H1 (cell line): ENCODE data around the gene RPUSD3. TPM values are rescaled to one million over a fixed set of nuclear protein-coding genes. Genes with fewer than 3 reads are reported as not detected.

Experiments used
- ASH2L ChIP-seq: fragments of 200-600, 300-600 bp; sonication (generic); IDR thresholded peaks from one replicate; pipeline ENCODE4 v1.7.1; 2017; ENCODE audit warnings: low read length
- CBX8 ChIP-seq: fragments of 300-800, 300-1000 bp; sonication (generic); IDR thresholded peaks from 2 replicates; pipeline ENCODE4 v1.7.1; 2016; ENCODE audit warnings: low read depth, low read length, borderline replicate concordance
- CREB1 ChIP-seq: IDR thresholded peaks from 2 replicates; pipeline ENCODE4 v1.6.1; 2012; ENCODE audit warnings: inconsistent platforms
- CTBP2 ChIP-seq: IDR thresholded peaks from 2 replicates; pipeline ENCODE4 v1.7.0; 2011; ENCODE audit warnings: borderline replicate concordance, mild to moderate bottlenecking, moderate library complexity, mixed read lengths, low read length; ENCODE audit not compliant: insufficient read depth, insufficient read length
- EZH2 ChIP-seq: fragments of 200-600 bp; sonication (generic); IDR thresholded peaks from 2 replicates; pipeline ENCODE4 v1.7.1; 2012; ENCODE audit warnings: low read depth, mild to moderate bottlenecking, moderate library complexity, low read length, inconsistent platforms; ENCODE audit not compliant: severe bottlenecking
- FOSL1 ChIP-seq: IDR thresholded peaks from 2 replicates; pipeline ENCODE4 v1.6.1; 2011; ENCODE audit warnings: mild to moderate bottlenecking, low read depth, low read length, moderate library complexity; ENCODE audit not compliant: insufficient read depth
- JUND ChIP-seq: IDR thresholded peaks from 2 replicates; pipeline ENCODE4 v1.6.1; 2011; ENCODE audit warnings: mild to moderate bottlenecking, improper control_type of control experiment, low read length
- KDM1A ChIP-seq: fragments of 200-600, 300-600 bp; sonication (generic); IDR thresholded peaks from 2 replicates; pipeline ENCODE4 v1.7.1; 2016; ENCODE audit warnings: mild to moderate bottlenecking, low read length, borderline replicate concordance
- KDM4A ChIP-seq: IDR thresholded peaks from one replicate; pipeline ENCODE4 v1.7.1; 2012; ENCODE audit warnings: low read depth, mild to moderate bottlenecking, moderate library complexity, low read length, inconsistent platforms; ENCODE audit not compliant: severe bottlenecking
- KDM5A ChIP-seq: fragments of 200-600 bp; IDR thresholded peaks from 2 replicates; pipeline ENCODE4 v1.7.1; 2012; ENCODE audit warnings: mild to moderate bottlenecking, low read length, inconsistent platforms, mixed read lengths
- NRF1 ChIP-seq: IDR thresholded peaks from 2 replicates; pipeline ENCODE4 v1.6.1; 2011; ENCODE audit warnings: mild to moderate bottlenecking, low read depth, low read length, improper control_type of control experiment
- POLR2A ChIP-seq, 2 experiments: IDR thresholded peaks; 1 replicate in 1 of 2; 2 replicates in 1 of 2; pipeline ENCODE4 v1.6.1; 2011; ENCODE audit warnings: low read depth in 2 of 2, low read length in 2 of 2, mild to moderate bottlenecking in 2 of 2; ENCODE audit errors: control extremely low read depth in 1 of 2
- POLR2AphosphoS5 ChIP-seq: IDR thresholded peaks from 2 replicates; pipeline ENCODE4 v1.6.1; 2011; ENCODE audit warnings: low read depth, low read length
- SP2 ChIP-seq: IDR thresholded peaks from 2 replicates; pipeline ENCODE4 v1.6.1; 2012; ENCODE audit warnings: mild to moderate bottlenecking, low read length, inconsistent platforms
- TEAD4 ChIP-seq: IDR thresholded peaks from 2 replicates; pipeline ENCODE4 v1.6.1; 2012; ENCODE audit warnings: low read depth, low read length, inconsistent platforms, mixed read lengths
- YY1 ChIP-seq: IDR thresholded peaks from 2 replicates; pipeline ENCODE4 v1.6.1; 2011; ENCODE audit warnings: low read depth, mild to moderate bottlenecking, low read length
- polyA plus RNA-seq, 7 experiments: library from polyadenylated mRNA; depleted of rRNA in 3 of 7; stranded (reverse) in 5 of 7; unstranded in 2 of 7; fragments of >200 nt in 5 of 7; fragments of 200-250 nt in 2 of 7; gene quantifications; 1 replicate in 5 of 7; 2 replicates in 1 of 7; 4 replicates in 1 of 7; pipeline versions ENCODE4 v1.2.1 to v1.2.3, GENCODE V29; 2011 to 2013; ENCODE audit warnings: missing spikeins in 2 of 7, mixed read lengths in 2 of 7
- total RNA-seq: library from RNA; stranded (reverse); fragmentation: NEBNext Ultra II Directional; extraction: Animal tissue kit (Norgen Biotek cat#: 25700); gene quantifications from 2 replicates; pipeline ENCODE4 v1.2.1, GENCODE V29; 2021
- TF ChIP-seq, protein P1 (sequence below): IDR thresholded peaks from 2 replicates; pipeline ENCODE4 v1.6.1; 2012; ENCODE audit warnings: low read length, inconsistent platforms
- TF ChIP-seq, protein P2 (sequence below): IDR thresholded peaks from 2 replicates; pipeline ENCODE4 v1.6.1; 2012; ENCODE audit warnings: inconsistent platforms
- TF ChIP-seq, protein P3 (sequence below), 3 experiments: IDR thresholded peaks; 1 replicate in 2 of 3; 2 replicates in 1 of 3; pipeline versions ENCODE4 v1.5.1 to v1.6.1; 2011; ENCODE audit warnings: low read length in 3 of 3, mild to moderate bottlenecking in 3 of 3, inconsistent platforms in 2 of 3, low read depth in 1 of 3, moderate library complexity in 1 of 3; ENCODE audit not compliant: insufficient read depth in 1 of 3; ENCODE audit errors: control extremely low read depth in 1 of 3

RPUSD3 gene
- total and polyA plus RNA-seq, 2 of the 8 experiments (the other 6 are each of a cell fraction or from before 2014, with no cell fraction given), result 68.4 to 154 TPM

DNA sequence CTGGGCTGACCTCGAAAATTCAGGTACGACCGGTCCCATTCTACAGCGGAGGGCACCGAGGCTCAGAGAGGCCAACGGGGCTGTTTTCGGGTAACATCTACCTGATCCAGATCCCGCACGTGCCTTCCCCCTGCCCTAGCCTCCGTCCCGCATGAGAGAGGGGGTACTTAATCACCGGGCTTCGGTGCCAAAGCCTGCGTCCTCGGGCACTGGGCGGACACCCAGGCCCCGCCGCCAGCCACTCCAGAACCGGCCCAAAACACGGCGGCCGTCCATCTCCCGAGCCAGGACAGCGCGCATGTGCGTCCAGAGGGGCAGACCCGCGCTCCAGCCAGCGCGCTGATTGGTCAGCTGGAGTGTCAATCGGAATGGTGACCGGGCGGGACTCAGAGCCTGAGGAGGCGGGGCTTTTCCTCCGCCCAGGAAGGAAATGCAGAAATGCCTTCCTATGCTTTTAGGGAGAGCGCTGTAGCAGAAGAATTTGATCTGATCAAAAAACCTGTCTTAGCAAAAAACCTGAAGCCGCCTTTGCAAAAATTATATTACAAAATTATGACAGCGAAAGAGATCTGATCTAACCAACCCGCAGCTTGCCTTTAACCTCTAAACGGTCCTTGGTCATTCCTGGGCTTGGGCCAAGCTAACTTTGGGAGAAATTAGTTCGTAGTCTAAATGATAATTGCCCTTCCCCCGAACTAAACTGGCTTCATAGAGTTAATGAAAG is at the start of gene RPUSD3 (continued):
- no peak for TF ChIP-seq KDM5A
- TF ChIP-seq, protein P1, sequence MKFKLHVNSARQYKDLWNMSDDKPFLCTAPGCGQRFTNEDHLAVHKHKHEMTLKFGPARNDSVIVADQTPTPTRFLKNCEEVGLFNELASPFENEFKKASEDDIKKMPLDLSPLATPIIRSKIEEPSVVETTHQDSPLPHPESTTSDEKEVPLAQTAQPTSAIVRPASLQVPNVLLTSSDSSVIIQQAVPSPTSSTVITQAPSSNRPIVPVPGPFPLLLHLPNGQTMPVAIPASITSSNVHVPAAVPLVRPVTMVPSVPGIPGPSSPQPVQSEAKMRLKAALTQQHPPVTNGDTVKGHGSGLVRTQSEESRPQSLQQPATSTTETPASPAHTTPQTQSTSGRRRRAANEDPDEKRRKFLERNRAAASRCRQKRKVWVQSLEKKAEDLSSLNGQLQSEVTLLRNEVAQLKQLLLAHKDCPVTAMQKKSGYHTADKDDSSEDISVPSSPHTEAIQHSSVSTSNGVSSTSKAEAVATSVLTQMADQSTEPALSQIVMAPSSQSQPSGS, result no peak
- TF ChIP-seq EZH2, result no peak
- TF ChIP-seq, protein P2, sequence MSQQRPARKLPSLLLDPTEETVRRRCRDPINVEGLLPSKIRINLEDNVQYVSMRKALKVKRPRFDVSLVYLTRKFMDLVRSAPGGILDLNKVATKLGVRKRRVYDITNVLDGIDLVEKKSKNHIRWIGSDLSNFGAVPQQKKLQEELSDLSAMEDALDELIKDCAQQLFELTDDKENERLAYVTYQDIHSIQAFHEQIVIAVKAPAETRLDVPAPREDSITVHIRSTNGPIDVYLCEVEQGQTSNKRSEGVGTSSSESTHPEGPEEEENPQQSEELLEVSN, result peak; percentile 65
- peak; percentile 55 for TF ChIP-seq NRF1
- TF ChIP-seq KDM4A, result peak; percentile 82
- TF ChIP-seq CREB1, result peak; percentile 44; the same call in 1 of the 2 replicates
- TF ChIP-seq SP2, result peak; percentile 74
- TF ChIP-seq CTBP2, result no peak
- no peak for TF ChIP-seq FOSL1
- peak in 1 of 2 experiments; percentile 69; a peak in 2 of 3 replicates for TF ChIP-seq POLR2A (IDR thresholded peaks at IDR 0.05; ENCODE audit: control extremely low read depth in 1 of 2, low read depth in 2 of 2, low read length in 2 of 2)
- no peak for TF ChIP-seq JUND
- no peak for TF ChIP-seq CBX8
- TF ChIP-seq TEAD4, result no peak
- peak; percentile 87; the same call in 1 of the 2 replicates for TF ChIP-seq KDM1A
- TF ChIP-seq ASH2L, result peak; percentile 44
- 0 out of 2 replicates have a peak, but pooled peaks have one; percentile 14 for TF ChIP-seq YY1
- TF ChIP-seq, protein P3, sequence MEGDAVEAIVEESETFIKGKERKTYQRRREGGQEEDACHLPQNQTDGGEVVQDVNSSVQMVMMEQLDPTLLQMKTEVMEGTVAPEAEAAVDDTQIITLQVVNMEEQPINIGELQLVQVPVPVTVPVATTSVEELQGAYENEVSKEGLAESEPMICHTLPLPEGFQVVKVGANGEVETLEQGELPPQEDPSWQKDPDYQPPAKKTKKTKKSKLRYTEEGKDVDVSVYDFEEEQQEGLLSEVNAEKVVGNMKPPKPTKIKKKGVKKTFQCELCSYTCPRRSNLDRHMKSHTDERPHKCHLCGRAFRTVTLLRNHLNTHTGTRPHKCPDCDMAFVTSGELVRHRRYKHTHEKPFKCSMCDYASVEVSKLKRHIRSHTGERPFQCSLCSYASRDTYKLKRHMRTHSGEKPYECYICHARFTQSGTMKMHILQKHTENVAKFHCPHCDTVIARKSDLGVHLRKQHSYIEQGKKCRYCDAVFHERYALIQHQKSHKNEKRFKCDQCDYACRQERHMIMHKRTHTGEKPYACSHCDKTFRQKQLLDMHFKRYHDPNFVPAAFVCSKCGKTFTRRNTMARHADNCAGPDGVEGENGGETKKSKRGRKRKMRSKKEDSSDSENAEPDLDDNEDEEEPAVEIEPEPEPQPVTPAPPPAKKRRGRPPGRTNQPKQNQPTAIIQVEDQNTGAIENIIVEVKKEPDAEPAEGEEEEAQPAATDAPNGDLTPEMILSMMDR (IDR thresholded peaks at IDR 0.05; ENCODE audit: control extremely low read depth in 1 of 3, insufficient read depth in 1 of 3, low read depth in 1 of 3, low read length in 3 of 3), result no peak
- peak; percentile 58; the same call in 1 of the 2 replicates for TF ChIP-seq POLR2AphosphoS5
